Duodenal mucosa (tissue), 2 donors: ENCODE results near the gene CCNI.

ENCODE experiments used
- H3K27ac ChIP-seq: one replicate; pipeline ENCODE4 v1.7.0; 2013; ENCODE audit warnings: low read depth, low read length
- H3K27me3 ChIP-seq, 2 donors: one replicate each; pipeline ENCODE4 v1.7.0; 2013; ENCODE audit warnings: low read length in 2 of 2, control low read depth in 1 of 2; ENCODE audit not compliant: insufficient read depth in 2 of 2, control insufficient read depth in 1 of 2
- H3K36me3 ChIP-seq, 2 donors: one replicate each; pipeline ENCODE4 v1.7.0; 2013; ENCODE audit warnings: low read length in 2 of 2, control low read depth in 1 of 2; ENCODE audit not compliant: insufficient read depth in 2 of 2, control insufficient read depth in 1 of 2
- H3K4me1 ChIP-seq, 2 donors: one replicate each; pipeline ENCODE4 v1.7.0; 2013; ENCODE audit warnings: low read length in 2 of 2, control low read depth in 1 of 2; ENCODE audit not compliant: insufficient read depth in 2 of 2, control insufficient read depth in 1 of 2
- H3K4me3 ChIP-seq, 2 donors: one replicate each; pipeline ENCODE4 v1.7.0; 2013; ENCODE audit warnings: low read length in 2 of 2, low read depth in 1 of 2
- H3K9ac ChIP-seq, 2 donors: one replicate each; pipeline ENCODE4 v1.7.0; 2013; ENCODE audit warnings: low read length in 2 of 2, low read depth in 1 of 2
- H3K9me3 ChIP-seq, 2 donors: one replicate each; pipeline ENCODE4 v1.7.0; 2013; ENCODE audit warnings: low read length in 2 of 2, control low read depth in 1 of 2; ENCODE audit not compliant: control insufficient read depth in 1 of 2

The CCNI gene

GRCh38 chr4:77010841-77011354 lies 64.9 kb downstream of the CCNI start:
- Histone ChIP-seq H3K9me3 (no peaks in the 10 kb centered on the region), H3K27me3 (no peaks in the 10 kb centered on the region), H3K4me3 (no peak overlapping the region), H3K36me3 (peaks cover 22 to 33% of the 10 kb centered on the region in 2 donors), H3K27ac (no peak overlapping the region), H3K9ac (no peak overlapping the region), H3K4me1 (peaks cover 12 to 14% of the 10 kb centered on the region in 2 donors)

GRCh38 chr4:77009511-77010115 lies 66.2 kb downstream of the CCNI start:
- H3K9me3 ChIP-seq, result no peaks in the 10 kb centered on the region
- no peaks in the 10 kb centered on the region for H3K27me3 ChIP-seq
- H3K27ac ChIP-seq, result no peak overlapping the region
- H3K4me3 ChIP-seq, result no peak overlapping the region
- H3K36me3 ChIP-seq, result peaks cover 10 to 26% of the 10 kb centered on the region in 2 donors
- H3K4me1 ChIP-seq, result peaks cover 12 to 14% of the 10 kb centered on the region in 2 donors
- H3K9ac ChIP-seq, result no peak overlapping the region

- Histone ChIP-seq H3K4me3 (no peak overlapping the region), H3K4me1 (peaks cover 12 to 14% of the 10 kb centered on the region in 2 donors)
Measured at GRCh38 chr4:77007358-77008230, 68.2 kb downstream of the CCNI start.

GRCh38 chr4:77006753-77007353 lies 68.9 kb downstream of the CCNI start:
- Histone ChIP-seq H3K36me3 (peaks cover 4 to 20% of the 10 kb centered on the region in 2 donors), H3K9me3 (no peaks in the 10 kb centered on the region), H3K27ac (no peak overlapping the region), H3K4me1 (peaks cover 12 to 14% of the 10 kb centered on the region in 2 donors), H3K4me3 (no peak overlapping the region), H3K27me3 (no peaks in the 10 kb centered on the region), H3K9ac (no peak overlapping the region)

More at GRCh38 chr4:77007358-77008230, 68.2 kb downstream of the CCNI start:
- H3K9ac ChIP-seq, result no peak overlapping the region
- no peaks in the 10 kb centered on the region for H3K9me3 ChIP-seq
- peaks cover 4 to 23% of the 10 kb centered on the region in 2 donors for H3K36me3 ChIP-seq
- no peaks in the 10 kb centered on the region for H3K27me3 ChIP-seq
- no peak overlapping the region for H3K27ac ChIP-seq

- no peaks in the 10 kb centered on the region for H3K27me3 ChIP-seq
- H3K4me3 ChIP-seq, result no peak overlapping the region
- H3K36me3 ChIP-seq, result peaks cover 9 to 24% of the 10 kb centered on the region in 2 donors
- peaks cover 8 to 12% of the 10 kb centered on the region in 2 donors for H3K4me1 ChIP-seq
- no peaks in the 10 kb centered on the region for H3K9me3 ChIP-seq
- no peak overlapping the region for H3K9ac ChIP-seq
- no peak overlapping the region for H3K27ac ChIP-seq
Measured at GRCh38 chr4:77003400-77003799, 72.4 kb downstream of the CCNI start.

GRCh38 chr4:77002321-77003107 lies 73.3 kb downstream of the CCNI start:
- Histone ChIP-seq H3K36me3 (peaks cover 16 to 33% of the 10 kb centered on the region in 2 donors), H3K4me3 (no peak overlapping the region), H3K27me3 (no peaks in the 10 kb centered on the region), H3K9ac (no peak overlapping the region), H3K27ac (no peak overlapping the region), H3K4me1 (peaks cover 0 to 7% of the 10 kb centered on the region in 2 donors), H3K9me3 (no peaks in the 10 kb centered on the region)

GRCh38 chr4:77001907-77002306 lies 73.9 kb downstream of the CCNI start:
- H3K27ac ChIP-seq, result no peak overlapping the region
- H3K4me1 ChIP-seq, result peaks cover 0 to 1% of the 10 kb centered on the region in 2 donors
- H3K4me3 ChIP-seq, result no peak overlapping the region
- no peak overlapping the region for H3K9ac ChIP-seq
- no peaks in the 10 kb centered on the region for H3K9me3 ChIP-seq
- H3K36me3 ChIP-seq, result peaks cover 21 to 37% of the 10 kb centered on the region in 2 donors
- no peaks in the 10 kb centered on the region for H3K27me3 ChIP-seq

- no peak overlapping the region for H3K4me3 ChIP-seq
- peaks cover 18 to 29% of the 10 kb centered on the region in 2 donors for H3K36me3 ChIP-seq
- no peaks in the 10 kb centered on the region for H3K27me3 ChIP-seq
- H3K9me3 ChIP-seq, result no peaks in the 10 kb centered on the region
- peaks cover 0 to 6% of the 10 kb centered on the region in 2 donors for H3K4me1 ChIP-seq
- H3K9ac ChIP-seq, result no peak overlapping the region
- no peak overlapping the region for H3K27ac ChIP-seq
Measured at GRCh38 chr4:76998251-76998901, 77.4 kb downstream of the CCNI start.

GRCh38 chr4:76997532-76997931 lies 78.3 kb downstream of the CCNI start:
- H3K36me3 ChIP-seq, result peaks cover 18 to 29% of the 10 kb centered on the region in 2 donors

More at GRCh38 chr4:76997532-76997931, 78.3 kb downstream of the CCNI start:
- Histone ChIP-seq H3K9ac (no peak overlapping the region), H3K4me1 (peaks cover 0 to 6% of the 10 kb centered on the region in 2 donors), H3K27me3 (no peaks in the 10 kb centered on the region), H3K27ac (no peak overlapping the region), H3K4me3 (no peak overlapping the region), H3K9me3 (no peaks in the 10 kb centered on the region)
